ENCODE results near the gene LRRC26.

The LRRC26 gene

DNA sequence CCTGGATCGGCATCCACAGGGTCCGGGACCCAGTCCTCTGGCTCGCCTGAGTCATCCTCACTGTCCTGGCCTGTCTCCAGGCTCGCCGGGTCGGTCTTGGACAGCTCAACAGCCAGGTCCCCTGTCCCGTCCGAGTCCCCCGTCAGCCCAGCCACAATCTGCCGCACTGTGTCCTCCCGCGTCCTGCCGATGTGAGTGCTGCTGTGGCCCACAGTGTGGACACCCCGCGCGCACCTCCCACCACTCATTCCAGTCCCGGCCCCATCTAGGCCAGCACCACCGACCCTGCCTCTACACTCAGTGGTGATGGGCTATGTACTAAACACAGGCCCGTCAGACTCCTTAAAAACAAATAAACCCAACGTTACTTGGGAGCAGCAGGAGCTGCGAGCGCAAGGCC, 11.8 kb upstream of the LRRC26 start:
- DNase-seq, result no peak

DNA sequence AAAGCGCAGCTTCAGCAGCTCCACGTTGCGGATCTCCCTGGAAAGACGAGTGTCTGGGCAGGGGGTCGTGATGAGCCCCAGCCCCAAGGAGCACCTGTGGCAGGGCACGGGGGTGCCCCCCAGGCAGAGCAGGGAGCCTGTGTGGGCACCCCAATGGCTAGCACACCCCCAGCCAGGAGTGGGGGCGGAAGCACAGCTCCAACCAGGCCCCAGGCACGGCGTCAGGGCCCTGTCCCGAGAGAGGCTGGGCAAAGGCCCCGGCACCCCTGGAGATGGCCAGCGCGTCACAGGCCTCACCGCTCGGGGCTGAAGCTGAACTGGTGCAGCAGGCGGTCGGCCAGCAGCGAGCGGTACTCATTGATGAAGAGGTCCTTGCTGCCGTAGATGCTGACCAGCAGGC, 10.6 kb upstream of the LRRC26 start:
- no peak for DNase-seq

DNA sequence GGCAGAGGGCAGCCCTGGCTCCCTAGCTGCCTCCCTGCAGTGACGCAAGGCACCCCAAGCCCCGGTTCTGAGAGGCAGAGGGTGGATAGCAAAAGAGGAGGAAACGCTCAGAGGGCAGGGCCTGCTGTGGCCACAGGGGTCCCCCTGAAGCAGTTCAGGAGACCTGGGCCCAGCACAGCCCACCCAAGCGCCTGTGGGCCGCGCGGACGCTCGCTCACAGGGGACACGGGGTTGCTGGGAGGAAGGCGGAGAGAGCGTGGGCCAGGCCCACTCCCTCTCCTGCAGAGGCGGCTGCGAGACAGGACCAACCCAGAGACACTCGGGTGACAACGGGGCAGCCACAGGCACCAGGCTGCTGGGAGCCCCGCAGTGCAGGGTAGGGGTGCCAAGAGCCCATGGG, 9.9 kb upstream of the LRRC26 start:
- no peak for DNase-seq

DNA sequence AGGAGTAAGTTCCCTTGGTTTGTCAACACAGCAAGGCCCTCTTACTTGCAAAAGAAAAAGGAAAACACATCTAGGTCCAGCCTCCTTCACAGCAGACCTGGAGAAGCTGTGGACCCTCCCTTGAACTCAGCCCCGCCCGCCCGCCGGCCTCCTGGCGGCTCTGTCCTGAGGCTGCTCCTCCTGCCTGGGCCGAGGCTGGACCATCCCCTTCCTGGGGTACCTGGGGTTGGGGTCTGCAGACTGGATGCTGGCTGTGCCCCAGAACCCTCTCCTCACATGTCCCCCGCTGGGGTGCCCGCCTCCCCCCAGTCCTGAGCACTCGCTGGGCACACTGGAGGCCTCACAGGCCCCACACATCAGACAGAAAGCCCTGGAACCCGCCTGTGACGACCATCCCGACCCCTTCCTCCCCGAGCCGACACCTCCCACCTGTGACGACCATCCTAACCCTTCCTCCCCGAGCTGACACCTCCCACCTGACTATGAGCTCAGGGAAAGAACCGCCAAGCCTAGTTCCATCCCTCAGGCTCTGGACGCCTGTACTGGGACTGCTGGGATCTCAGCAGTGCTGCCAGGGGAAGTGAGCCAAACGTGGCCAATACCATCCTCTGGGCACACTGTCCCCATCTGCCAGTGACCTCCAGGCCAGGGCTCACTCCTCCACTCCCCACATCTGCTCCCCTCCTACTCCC, 9.2 kb upstream of the LRRC26 start:
- no peak for DNase-seq

DNA sequence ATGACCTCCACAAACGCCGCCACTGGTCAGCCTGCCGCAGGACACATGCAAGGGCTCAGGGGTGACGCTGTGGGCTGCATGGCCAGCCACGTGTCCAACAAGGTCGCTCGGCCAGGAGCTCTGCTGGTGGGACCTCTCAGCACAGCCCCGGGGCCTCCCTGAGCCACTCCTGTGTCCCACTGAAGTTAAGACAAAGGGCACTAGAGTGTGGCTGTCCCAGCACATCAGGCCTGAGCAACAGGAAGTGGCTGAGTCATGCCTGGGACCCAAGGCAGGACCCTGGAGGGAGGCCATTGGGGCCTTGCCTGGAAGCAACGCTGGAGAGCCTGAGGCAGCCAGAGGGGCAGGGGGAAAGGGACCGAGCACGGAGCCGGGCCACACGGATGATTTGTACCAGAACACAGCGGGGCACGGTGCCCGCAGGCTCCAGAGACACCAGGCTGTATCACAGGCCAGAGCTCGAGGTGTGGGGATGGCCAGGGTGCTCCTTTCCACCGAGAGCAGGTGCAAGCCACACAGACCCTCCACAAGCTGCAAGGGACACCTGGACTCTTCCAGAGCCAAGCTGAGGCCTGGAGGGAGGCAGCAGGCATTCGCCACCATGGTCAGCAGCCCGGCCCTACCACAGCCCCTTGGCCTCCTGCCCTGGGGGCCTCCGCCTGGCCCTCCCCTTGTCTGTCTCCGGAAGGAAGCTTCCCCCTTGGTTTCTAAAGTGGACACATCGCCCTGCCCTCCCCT, 8.5 kb upstream of the LRRC26 start:
- DNase-seq, result peak; percentile 70

DNA sequence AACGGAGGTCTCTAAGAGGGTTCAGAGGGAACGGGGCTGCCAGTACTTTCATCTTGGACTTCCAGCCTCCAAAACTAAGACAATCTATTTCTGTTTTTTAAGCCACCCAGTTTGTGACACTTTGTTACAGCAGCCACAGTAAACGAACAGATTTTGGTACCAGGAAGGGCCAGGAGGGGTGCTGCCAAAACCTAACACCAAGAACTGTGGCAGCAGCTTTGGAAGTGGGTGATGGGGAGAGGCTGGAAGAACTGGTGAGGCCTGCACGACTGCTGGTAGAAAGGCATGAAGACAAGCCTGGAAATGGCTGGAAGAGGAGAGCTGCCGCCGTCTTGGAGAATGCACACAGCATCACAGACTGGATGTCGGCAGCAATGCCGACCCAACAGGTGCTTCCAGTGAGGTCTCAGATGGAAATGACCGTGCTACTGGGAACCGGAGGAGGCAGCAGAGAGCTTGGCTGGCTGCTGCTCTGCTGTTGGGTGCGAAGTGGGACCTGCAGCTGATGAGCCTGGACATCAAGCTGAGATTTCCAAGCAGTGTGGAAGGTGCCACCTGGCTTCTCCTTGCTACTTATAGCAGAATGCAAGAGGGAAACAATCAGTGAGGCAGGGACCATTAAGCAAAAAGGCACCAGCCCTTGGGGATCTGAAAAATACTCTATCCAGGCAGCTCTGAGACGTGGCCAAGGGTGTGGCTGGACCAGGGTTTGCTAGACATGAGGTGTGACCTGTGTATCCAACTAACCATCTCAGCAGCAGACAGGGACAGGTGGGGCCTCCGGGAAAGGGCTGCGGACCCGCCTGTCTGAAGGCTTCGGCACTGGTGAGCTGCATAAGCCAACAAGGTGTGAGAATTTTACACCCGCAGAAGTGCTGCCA, 6.7 kb upstream of the LRRC26 start:
- DNase-seq, result peak; percentile 80

DNA sequence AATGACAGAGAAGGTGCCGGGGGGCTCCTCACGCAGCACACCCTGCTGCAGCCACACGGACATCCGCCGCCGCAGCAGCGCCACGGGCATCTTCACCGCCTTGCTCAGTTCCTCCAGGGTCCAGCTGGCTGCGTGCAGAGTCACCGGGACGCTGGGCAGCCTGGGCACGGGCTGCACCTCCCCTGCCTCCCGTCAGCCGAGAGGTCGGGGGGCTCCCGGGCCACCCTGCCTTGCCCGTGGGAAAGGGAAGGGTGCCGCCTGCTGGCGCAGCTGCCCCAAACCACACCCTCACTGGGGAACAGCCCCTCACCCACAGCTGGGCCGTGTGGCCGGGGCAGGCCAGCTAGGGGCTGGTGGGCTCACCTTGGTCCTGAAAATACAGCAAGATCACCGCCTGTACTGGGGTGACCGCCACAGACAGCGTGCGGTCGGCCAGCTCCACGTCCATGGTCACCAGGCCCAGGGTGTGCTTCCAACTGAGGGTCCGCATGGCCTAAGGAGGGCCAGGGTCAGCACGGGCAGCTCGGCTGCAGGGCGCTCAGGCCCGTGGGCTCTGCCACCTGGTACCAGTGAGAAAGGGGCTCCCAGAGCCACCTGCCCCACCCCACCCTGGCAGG, 5.6 kb upstream of the LRRC26 start:
- DNase-seq, result no peak

DNA sequence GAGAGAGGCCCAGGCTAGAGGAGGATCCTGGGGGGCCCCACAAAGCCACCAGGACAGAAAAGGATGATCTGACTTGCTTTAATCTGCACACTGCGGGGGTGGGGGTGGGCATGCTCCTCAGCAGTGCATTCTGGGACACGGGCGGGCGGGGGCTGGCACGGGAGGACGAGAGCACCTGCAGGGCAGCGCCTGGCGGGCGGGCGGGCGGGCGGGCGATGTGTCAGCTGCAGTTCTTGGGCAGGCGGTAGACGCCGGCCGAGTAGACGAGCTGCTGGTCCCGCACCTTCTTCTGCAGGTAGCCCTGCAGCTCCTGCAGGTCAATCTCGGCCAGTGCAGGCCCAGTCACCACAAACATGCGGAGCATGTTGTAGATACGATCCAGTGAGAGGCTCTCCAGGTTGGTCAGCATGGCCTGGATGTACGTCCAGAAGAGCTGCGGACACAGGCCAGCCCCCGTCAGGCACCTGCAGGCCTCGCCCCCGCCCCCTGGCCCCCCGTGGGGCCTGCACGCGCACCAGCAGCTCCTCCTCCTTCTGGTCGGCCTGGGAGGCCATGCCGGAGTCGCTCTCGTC, 5.0 kb upstream of the LRRC26 start:
- peak; percentile 62 for DNase-seq

DNA sequence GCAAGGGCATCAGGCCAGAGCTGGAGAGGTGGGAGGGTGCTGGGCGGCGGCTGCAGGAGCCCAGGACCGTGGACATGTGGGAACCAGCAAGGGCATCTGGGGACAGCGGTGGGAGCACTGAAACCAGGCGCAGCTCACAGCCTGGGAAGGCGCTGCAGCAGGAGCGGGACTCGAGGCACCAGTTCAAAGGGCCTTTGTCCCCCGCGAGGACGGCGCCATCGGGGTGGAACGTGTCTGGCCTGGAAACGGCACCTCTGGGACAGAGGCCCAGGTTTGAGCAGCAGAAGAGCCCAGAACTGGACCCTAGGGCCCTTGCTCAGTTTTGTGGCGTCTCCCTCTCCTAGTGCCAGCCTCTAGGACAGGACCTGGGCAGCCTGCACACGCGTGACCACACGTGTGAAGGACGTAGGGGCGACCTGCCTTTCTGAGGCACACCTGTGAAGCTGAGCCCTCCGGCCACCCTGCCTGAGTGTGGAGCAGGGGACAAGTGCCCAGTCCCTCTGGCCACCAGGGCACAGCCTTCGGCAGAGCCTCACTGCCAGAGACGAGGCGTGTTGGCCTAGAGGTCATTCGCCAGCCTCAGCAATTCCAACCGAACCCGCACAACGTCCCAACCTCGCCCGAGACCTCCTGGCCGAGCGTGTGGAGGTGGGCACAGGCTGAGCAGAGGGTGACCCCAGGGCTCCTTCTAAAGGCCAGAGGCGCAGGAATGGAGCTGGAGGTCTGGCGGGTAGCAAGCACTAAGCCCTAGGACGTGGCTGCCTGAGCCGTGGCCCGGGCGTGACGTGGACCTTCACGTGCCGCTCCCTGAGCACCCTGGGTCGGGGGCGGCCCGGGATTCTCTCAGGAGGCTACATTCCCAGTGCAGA, 4.2 kb upstream of the LRRC26 start:
- DNase-seq, result no peak

DNA sequence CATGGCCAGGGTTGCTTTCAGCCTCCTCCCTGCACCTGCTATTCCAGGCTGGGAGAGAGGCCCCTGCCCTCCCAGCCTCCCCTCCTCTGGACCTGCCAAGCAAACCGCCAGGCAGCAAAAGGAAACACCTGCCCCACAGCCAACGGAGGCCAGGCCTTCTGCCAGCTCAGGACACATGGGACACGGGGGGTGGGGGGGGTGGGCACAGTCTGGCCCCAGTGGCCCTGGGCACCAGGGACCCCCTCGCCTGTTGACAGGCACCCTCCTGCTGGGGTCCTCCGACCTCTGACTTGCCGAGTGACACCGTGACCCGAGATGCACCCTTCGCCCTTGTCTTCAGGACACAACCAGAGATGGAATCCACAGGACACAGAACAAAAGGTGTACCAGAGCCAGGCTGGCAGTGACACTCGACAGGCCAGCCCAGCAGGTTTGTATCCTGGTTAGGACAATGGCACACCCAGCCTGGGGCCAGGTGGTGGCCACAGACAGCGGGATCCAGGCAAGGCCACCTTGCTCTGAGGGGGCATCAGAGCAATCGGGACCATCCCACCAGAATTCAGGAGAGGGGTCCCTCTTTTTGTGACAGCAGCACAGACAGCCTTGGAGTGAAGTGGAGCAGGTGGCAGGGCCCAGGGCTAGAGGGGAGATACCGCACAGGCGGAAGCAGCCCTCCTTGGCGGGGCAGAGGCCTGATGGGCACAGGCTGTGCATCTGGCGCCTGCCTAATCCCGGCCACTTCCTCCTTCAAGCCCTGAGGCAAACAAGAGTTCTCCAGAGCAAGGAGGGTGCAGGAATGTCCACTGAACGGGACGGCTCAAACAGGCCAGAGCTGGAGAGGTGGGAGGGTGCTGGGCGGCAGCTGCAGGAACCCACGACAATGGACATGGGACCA, 3.3 kb upstream of the LRRC26 start:
- no peak for DNase-seq

DNA sequence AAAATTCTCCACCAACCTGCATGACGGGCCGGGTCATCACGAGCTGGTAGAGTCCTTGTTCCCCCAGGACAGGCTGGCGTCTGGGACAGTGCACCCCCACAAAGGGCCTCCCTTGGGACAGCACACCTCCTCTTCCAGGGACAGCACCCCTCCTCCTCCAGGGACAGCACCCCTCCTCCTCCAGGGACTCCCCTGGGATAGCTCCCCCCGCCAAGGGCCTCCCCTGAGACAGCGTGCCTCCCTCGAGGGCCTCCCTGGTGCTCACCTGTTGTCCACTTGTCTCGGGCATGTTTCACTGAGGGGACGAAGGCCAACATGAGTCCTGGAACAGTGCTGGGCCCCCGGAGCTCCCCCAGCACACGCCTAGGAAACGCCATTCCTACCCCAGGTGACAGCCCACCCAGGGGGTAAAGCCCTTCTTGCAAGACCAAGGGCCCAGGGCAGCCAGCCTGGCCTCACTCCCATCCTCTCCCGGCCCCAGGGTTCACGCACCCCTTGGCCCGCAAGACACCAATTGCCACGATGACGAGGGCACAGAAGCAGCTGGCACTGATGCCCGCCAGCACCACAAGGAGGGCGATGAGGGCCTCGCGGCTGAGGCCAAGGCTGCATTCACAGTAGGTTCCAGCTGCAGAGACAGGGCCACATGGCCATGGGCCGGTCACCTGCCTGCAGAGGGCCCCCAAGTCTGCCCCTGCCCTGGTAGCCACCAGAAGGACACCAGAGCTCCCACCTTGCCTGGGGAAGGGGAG, 1.5 kb upstream of the LRRC26 start:
- no peak for DNase-seq

DNA sequence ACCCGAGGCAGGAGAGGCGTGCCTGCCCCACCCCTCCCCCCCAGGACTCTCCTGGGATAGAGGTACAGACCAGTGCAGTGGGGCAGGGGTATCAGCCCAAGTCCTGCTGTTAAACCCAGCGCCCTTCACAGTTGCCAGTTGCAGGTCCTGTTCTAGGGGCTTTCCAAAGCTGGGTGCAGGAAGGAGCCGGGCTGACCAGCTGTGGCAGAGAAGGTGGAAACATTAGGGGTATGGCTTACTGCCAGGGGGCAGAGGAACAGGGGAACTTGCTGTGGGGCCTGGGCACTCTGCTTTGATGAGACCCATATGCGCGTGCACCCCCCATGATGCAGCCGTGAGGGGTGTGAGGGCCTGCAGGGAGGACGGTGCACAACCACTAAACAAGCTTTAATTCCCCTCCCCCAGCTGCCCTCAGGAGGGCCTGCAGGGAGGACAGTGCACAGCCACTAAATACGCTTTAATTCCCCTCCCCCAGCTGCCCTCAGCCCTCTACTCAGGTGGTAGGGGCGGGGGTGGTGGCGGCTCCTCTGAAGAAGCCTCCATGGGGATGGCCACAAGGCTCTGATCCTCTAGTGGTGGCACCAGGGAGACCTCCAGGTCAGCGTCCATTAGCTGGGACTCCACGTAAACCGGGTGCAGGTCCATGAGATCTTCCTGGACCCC, 766 bp upstream of the LRRC26 start:
- no peak for DNase-seq

DNA sequence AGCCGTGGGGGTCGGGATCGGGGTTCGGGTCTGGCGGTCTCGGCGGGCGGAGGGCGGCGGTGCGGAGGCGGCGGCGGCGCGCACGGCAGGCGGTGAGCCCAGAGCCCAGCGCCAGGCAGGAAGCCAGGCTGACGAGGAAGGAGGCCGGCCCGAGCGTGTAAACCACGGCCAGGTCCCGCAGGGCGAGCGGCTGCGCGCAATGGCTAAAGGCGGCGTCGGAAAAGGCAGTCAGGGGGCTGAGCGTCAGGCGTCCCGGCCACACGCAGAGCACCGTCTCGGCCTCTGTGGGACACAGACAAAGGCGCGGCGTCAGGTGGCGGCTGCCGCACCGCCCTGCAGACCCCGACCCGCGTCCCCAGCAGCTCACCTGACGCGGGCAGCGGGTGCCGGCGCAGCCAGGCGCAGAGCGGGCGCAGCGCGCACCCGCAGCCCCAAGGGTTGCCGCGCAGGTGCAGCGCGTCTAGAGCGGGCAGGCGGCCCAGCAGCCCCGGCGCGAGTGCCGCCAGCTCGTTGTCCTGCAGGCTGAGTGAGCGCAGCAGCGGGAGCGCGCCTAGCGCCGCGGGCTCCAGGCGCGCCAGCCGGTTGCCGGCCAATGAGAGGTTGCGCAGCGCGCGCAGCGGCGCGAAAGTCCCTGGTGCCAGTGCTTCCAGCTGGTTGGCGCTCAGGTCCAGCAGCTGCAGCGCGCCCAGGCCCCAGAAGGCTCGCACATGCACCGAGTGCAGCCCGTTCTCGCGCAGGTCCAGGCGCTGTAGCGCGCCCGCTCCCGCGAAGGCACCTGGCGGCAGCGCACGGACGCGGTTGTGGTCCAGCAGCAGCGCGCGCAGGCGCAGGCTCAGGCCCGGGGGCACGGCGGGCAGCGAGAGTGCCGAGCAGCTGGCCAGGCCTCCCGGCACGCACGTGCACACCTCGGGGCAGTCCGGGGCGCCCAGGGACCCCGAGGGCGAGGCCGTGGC, 671 bp downstream of the LRRC26 start:
- DNase-seq, result peak; percentile 72

DNA sequence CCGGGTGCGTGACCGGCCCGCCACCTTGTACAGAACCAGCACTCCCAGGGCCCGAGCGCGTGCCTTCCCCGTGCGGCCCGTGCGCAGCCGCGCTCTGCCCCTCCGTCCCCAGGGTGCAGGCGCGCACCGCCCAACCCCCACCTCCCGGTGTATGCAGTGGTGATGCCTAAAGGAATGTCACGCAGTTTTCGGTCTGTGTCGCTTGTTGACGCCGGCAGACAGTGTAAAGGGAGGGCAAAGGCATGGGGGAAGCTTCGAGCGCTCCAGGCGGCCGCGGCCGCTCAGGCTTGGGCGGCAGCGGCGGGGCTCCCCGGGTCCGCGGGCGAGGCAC, 1.3 kb downstream of the LRRC26 start:
- DNase-seq, result no peak

DNA sequence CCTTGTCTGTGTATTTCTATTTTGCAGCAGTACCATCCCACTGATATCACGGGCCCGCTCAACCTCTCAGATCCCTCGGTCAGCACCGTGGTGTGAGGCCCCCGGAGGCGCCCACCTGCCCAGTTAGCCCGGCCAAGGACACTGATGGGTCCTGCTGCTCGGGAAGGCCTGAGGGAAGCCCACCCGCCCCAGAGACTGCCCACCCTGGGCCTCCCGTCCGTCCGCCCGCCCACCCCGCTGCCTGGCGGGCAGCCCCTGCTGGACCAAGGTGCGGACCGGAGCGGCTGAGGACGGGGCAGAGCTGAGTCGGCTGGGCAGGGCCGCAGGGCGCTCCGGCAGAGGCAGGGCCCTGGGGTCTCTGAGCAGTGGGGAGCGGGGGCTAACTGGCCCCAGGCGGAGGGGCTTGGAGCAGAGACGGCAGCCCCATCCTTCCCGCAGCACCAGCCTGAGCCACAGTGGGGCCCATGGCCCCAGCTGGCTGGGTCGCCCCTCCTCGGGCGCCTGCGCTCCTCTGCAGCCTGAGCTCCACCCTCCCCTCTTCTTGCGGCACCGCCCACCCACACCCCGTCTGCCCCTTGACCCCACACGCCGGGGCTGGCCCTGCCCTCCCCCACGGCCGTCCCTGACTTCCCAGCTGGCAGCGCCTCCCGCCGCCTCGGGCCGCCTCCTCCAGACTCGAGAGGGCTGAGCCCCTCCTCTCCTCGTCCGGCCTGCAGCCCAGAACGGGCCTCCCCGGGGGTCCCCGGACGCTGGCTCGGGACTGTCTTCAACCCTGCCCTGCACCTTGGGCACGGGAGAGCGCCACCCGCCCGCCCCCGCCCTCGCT, 1.9 kb downstream of the LRRC26 start:
- DNase-seq, result peak; percentile 63

DNA sequence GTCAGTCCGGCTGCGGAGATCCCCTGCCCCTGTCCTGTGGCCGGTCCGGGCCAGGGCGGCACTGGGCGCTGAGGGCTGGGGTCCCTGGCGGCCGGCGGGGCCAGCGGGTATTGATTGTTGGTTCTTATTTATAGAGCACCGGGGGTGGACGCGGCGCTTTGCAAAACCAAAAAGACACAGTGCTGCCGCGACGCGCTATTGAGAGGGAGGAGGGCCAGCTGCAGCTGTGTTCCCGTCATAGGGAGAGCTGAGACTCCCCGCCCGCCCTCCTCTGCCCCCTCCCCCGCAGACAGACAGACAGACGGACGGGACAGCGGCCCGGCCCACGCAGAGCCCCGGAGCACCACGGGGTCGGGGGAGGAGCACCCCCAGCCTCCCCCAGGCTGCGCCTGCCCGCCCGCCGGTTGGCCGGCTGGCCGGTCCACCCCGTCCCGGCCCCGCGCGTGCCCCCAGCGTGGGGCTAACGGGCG, 2.5 kb downstream of the LRRC26 start:
- DNase-seq, result no peak

Measured in islet precursor cell (in vitro differentiated cells).